SK-N-SH (cell line): ENCODE results near the gene RAVER2. TPM values are rescaled to one million over a fixed set of nuclear protein-coding genes. Genes with fewer than 3 reads are reported as not detected.

ENCODE experiments used
- CTCF ChIA-PET: fragments of 300-600, 350-600 bp; formaldehyde crosslinking; extraction: SDS; loops from one replicate; lab custom pipeline; 2021; lab: Yijun Ruan, JAX
- POLR2A ChIA-PET: fragments of 350-600 bp; sonication (Branson Sonifier 250); formaldehyde crosslinking; extraction: SDS; loops from one replicate; lab custom pipeline; 2020; ENCODE audit warnings: antibody characterized with exemption, inconsistent platforms; lab: Yijun Ruan, JAX
- DNase-seq: peaks from one replicate; pipeline ENCODE4 v3.0.0; 2012
- H2AFZ ChIP-seq: fragments of 200-600 bp; sonication (generic); 2 replicates; pipeline ENCODE4 v1.8.1; 2016; ENCODE audit warnings: antibody characterized with exemption, mild to moderate bottlenecking, low read depth
- H3F3A ChIP-seq: fragments of 200-600 bp; sonication (generic); replicated peaks from 2 replicates; pipeline ENCODE3; 2016; ENCODE audit warnings: antibody characterized with exemption, mild to moderate bottlenecking; ENCODE audit not compliant: insufficient read depth
- H3K27ac ChIP-seq, 2 experiments: fragments of 200-500 bp in 1 of 2; fragments of 200-600 bp in 1 of 2; sonication (Bioruptor generic) in 1 of 2; sonication (generic), shearing (Covaris generic) in 1 of 2; 2 replicates each; pipeline versions ENCODE4 v1.5.1 to v1.6.1; 2014 to 2016; ENCODE audit warnings: low read depth in 2 of 2, inconsistent platforms in 1 of 2, low read length in 1 of 2, mild to moderate bottlenecking in 1 of 2, mixed read lengths in 1 of 2
- H3K27me3 ChIP-seq: fragments of 200-600 bp; sonication (generic), shearing (Covaris generic); 2 replicates; pipeline ENCODE4 v1.6.1; 2016; ENCODE audit warnings: mixed run types; ENCODE audit not compliant: insufficient read depth
- H3K36me3 ChIP-seq, 2 experiments: fragments of 200-500 bp in 1 of 2; fragments of 200-600 bp in 1 of 2; sonication (Bioruptor generic) in 1 of 2; sonication (generic) in 1 of 2; replicated peaks in 1 of 2; 2 replicates each; pipeline versions ENCODE3 to v1.5.1; 2014 to 2016; ENCODE audit warnings: low read length in 1 of 2, mild to moderate bottlenecking in 1 of 2; ENCODE audit not compliant: insufficient read depth in 2 of 2, control insufficient read depth in 1 of 2
- H3K4me1 ChIP-seq, 2 experiments: fragments of 200-500 bp in 1 of 2; fragments of 200-600 bp in 1 of 2; sonication (Bioruptor generic) in 1 of 2; sonication (generic), shearing (Covaris generic) in 1 of 2; 2 replicates each; pipeline versions ENCODE4 v1.5.1 to v1.6.1; 2014 to 2016; ENCODE audit warnings: low read depth in 1 of 2, low read length in 1 of 2, mixed run types in 1 of 2; ENCODE audit not compliant: insufficient read depth in 2 of 2, control insufficient read depth in 1 of 2
- H3K4me2 ChIP-seq: fragments of 200-600 bp; sonication (generic), shearing (Covaris generic); 2 replicates; pipeline ENCODE4 v1.6.1; 2017; ENCODE audit warnings: mixed run types
- H3K4me3 ChIP-seq, 2 experiments: fragments of 200-500 bp in 1 of 2; fragments of 200-600 bp in 1 of 2; sonication (Bioruptor generic) in 1 of 2; sonication (generic), shearing (Covaris generic) in 1 of 2; 2 replicates each; pipeline versions ENCODE4 v1.5.1 to v1.8.1; 2014 to 2016; ENCODE audit warnings: low read depth in 2 of 2, inconsistent platforms in 1 of 2, low read length in 1 of 2, mild to moderate bottlenecking in 1 of 2, mixed read lengths in 1 of 2, moderate library complexity in 1 of 2
- H3K79me2 ChIP-seq: fragments of 200-600 bp; sonication (generic); 2 replicates; pipeline ENCODE4 v1.8.1; 2017; ENCODE audit warnings: mild to moderate bottlenecking; ENCODE audit not compliant: insufficient read depth
- H3K9ac ChIP-seq: fragments of 200-600 bp; sonication (generic); 2 replicates; pipeline ENCODE4 v1.6.1; 2017; ENCODE audit warnings: mixed run types
- H3K9me2 ChIP-seq: fragments of 200-600 bp; sonication (generic); 2 replicates; pipeline ENCODE4 v1.6.1; 2017; ENCODE audit warnings: mixed run types
- H3K9me3 ChIP-seq: fragments of 200-600 bp; sonication (generic); 2 replicates; pipeline ENCODE4 v1.6.1; 2017; ENCODE audit warnings: mixed run types, mild to moderate bottlenecking, moderate library complexity
- H4K20me1 ChIP-seq: fragments of 200-600 bp; sonication (generic); 2 replicates; pipeline ENCODE4 v1.6.1; 2017; ENCODE audit warnings: mild to moderate bottlenecking, mixed run types; ENCODE audit not compliant: insufficient read depth
- CHD2 ChIP-seq: fragments of 150-350 bp; IDR thresholded peaks from 2 replicates; pipeline ENCODE4 v1.6.1; 2018; ENCODE audit warnings: low read length; ENCODE audit not compliant: partially characterized antibody
- CTCF ChIP-seq: fragments of 200-600 bp; sonication (generic); IDR thresholded peaks from 2 replicates; pipeline ENCODE4 v1.6.1; 2017; ENCODE audit warnings: antibody characterized with exemption, mild to moderate bottlenecking, moderate library complexity
- EP300 ChIP-seq, 2 experiments: IDR thresholded peaks; 2 replicates each; pipeline versions ENCODE4 v1.4.0 to v1.6.1; 2012; ENCODE audit warnings: borderline replicate concordance in 1 of 2, low read depth in 1 of 2, low read length in 1 of 2
- FOXJ3 ChIP-seq: sonication (generic); formaldehyde crosslinking; IDR thresholded peaks from 2 replicates; pipeline ENCODE4 v1.5.1; 2020; ENCODE audit warnings: mild to moderate bottlenecking, missing genetic modification reagents
- GABPA ChIP-seq: IDR thresholded peaks from 2 replicates; pipeline ENCODE4 v1.4.0; 2012; ENCODE audit warnings: low read depth, mild to moderate bottlenecking
- MEF2A ChIP-seq: IDR thresholded peaks from 2 replicates; pipeline ENCODE4 v1.4.0; 2012; ENCODE audit warnings: low read depth, borderline replicate concordance
- MXI1 ChIP-seq: IDR thresholded peaks from 2 replicates; pipeline ENCODE4 v1.6.1; 2012; ENCODE audit warnings: mild to moderate bottlenecking, low read depth, low read length, improper control_type of control experiment
- NFIC ChIP-seq: IDR thresholded peaks from 2 replicates; pipeline ENCODE4 v1.4.0; 2012; ENCODE audit warnings: borderline replicate concordance
- POLR2AphosphoS5 ChIP-seq: IDR thresholded peaks from 2 replicates; pipeline ENCODE4 v1.6.1; 2012; ENCODE audit warnings: low read depth, low read length
- RCOR1 ChIP-seq: fragments of 150-350 bp; IDR thresholded peaks from 2 replicates; pipeline ENCODE4 v1.6.1; 2017; ENCODE audit warnings: antibody characterized with exemption, low read length
- RXRA ChIP-seq: IDR thresholded peaks from 2 replicates; pipeline ENCODE4 v1.4.0; 2012; ENCODE audit warnings: low read depth, mild to moderate bottlenecking, borderline replicate concordance
- TEAD4 ChIP-seq: IDR thresholded peaks from 2 replicates; pipeline ENCODE4 v1.4.0; 2012; ENCODE audit warnings: mild to moderate bottlenecking, borderline replicate concordance; ENCODE audit not compliant: insufficient read depth
- USF1 ChIP-seq: IDR thresholded peaks from 2 replicates; pipeline ENCODE4 v1.4.0; 2012; ENCODE audit warnings: low read depth, borderline replicate concordance
- USF2 ChIP-seq: fragments of 150-350 bp; IDR thresholded peaks from 2 replicates; pipeline ENCODE4 v1.6.1; 2017; ENCODE audit warnings: antibody characterized with exemption, low read length, low read depth, borderline replicate concordance
- WGBS: methylation state at CpG from one replicate; pipeline ENCODE4 v1.1.6; 2017; ENCODE audit warnings: low lambda C conversion rate; 5-methylcytosine and 5-hydroxymethylcytosine counted together
- polyA plus RNA-seq, 3 experiments: library from polyadenylated mRNA; depleted of rRNA; stranded (reverse); fragments of >200 nt; gene quantifications; 2 replicates each; pipeline ENCODE4 v1.2.3, GENCODE V29; 2012
- TF ChIP-seq, protein P1 (sequence below): IDR thresholded peaks from 2 replicates; pipeline ENCODE4 v1.4.0; 2012; ENCODE audit warnings: low read depth, borderline replicate concordance

RAVER2 gene
- polyA plus RNA-seq, 1 of the 3 experiments (the other 2 are of a cell fraction) = 7.3 TPM

GRCh38 chr1:64712049-64712448 lies 32.8 kb upstream of the RAVER2 start:
- Histone ChIP-seq H3K79me2 (no peaks in the 10 kb centered on the region), H3K4me1 (no peaks in the 10 kb centered on the region), H3K36me3 (no peaks in the 10 kb centered on the region), H3K9me2 (no peaks in the 10 kb centered on the region), H3K9ac (no peak overlapping the region), H3K9me3 (no peaks in the 10 kb centered on the region), H3K4me2 (no peak overlapping the region), H3K27ac (no peak overlapping the region), H3K4me3 (no peak overlapping the region), H3F3A (no peaks in the 10 kb centered on the region), H3K27me3 (no peaks in the 10 kb centered on the region), H2AFZ (no peak overlapping the region), H4K20me1 (no peaks in the 10 kb centered on the region)
- TF ChIP-seq GABPA = no peak
- no peak for TF ChIP-seq FOXJ3 (CRISPR knock-in tag)
- no peak for TF ChIP-seq USF1
- TF ChIP-seq RCOR1 = no peak
- TF ChIP-seq MXI1 = no peak
- no peak for TF ChIP-seq NFIC
- no peak for TF ChIP-seq EP300 (IDR thresholded peaks at IDR 0.05; ENCODE audit: borderline replicate concordance in 1 of 2, low read depth in 1 of 2, low read length in 1 of 2)
- no peak for TF ChIP-seq TEAD4
- TF ChIP-seq CHD2 = no peak
- no peak for TF ChIP-seq POLR2AphosphoS5
- TF ChIP-seq, protein P1, sequence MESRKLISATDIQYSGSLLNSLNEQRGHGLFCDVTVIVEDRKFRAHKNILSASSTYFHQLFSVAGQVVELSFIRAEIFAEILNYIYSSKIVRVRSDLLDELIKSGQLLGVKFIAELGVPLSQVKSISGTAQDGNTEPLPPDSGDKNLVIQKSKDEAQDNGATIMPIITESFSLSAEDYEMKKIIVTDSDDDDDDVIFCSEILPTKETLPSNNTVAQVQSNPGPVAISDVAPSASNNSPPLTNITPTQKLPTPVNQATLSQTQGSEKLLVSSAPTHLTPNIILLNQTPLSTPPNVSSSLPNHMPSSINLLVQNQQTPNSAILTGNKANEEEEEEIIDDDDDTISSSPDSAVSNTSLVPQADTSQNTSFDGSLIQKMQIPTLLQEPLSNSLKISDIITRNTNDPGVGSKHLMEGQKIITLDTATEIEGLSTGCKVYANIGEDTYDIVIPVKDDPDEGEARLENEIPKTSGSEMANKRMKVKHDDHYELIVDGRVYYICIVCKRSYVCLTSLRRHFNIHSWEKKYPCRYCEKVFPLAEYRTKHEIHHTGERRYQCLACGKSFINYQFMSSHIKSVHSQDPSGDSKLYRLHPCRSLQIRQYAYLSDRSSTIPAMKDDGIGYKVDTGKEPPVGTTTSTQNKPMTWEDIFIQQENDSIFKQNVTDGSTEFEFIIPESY = no peak
- TF ChIP-seq RXRA = no peak
- TF ChIP-seq USF2 = no peak
- TF ChIP-seq CTCF = no peak
- no peak for TF ChIP-seq MEF2A
- no peak for DNase-seq
- 69% methylated on average over 2 of the region's 2 CpGs for WGBS
- ChIA-PET POLR2A (no interaction called here), CTCF (interaction anchor here (1.2 kb wide), 1 partner anchor 11 kb away, joined by 3 read pairs; no protein-coding TSS in a partner anchor)
